GM10847 (cell line): ENCODE data around the gene ALG3.

ENCODE experiments used
- POLR2A ChIP-seq: IDR thresholded peaks from 2 replicates; pipeline ENCODE4 v1.6.1; 2011; ENCODE audit not compliant: insufficient read length; ENCODE audit errors: extremely low read depth

ALG3 gene

DNA sequence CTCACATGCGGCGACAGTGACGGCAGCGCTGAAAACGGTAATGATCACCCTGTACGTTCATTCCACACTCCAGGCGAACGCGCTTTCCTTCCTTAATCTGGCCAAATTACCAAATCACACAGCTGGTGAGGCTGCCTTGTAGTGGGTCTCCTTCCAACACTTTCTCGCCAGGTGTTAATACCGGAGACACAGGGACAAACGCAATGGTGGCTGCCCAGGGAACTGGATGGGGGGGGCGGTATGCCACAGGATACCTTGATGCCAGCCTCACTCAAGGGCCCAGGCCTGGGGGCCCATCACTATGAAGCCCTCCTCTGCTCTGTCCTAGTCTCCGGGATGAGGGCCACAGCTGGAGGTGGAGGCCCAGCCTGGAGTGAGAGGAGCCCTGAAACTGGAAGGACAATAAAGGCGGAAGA, 14.0 kb upstream of the ALG3 start:
- no peak for TF ChIP-seq POLR2A

DNA sequence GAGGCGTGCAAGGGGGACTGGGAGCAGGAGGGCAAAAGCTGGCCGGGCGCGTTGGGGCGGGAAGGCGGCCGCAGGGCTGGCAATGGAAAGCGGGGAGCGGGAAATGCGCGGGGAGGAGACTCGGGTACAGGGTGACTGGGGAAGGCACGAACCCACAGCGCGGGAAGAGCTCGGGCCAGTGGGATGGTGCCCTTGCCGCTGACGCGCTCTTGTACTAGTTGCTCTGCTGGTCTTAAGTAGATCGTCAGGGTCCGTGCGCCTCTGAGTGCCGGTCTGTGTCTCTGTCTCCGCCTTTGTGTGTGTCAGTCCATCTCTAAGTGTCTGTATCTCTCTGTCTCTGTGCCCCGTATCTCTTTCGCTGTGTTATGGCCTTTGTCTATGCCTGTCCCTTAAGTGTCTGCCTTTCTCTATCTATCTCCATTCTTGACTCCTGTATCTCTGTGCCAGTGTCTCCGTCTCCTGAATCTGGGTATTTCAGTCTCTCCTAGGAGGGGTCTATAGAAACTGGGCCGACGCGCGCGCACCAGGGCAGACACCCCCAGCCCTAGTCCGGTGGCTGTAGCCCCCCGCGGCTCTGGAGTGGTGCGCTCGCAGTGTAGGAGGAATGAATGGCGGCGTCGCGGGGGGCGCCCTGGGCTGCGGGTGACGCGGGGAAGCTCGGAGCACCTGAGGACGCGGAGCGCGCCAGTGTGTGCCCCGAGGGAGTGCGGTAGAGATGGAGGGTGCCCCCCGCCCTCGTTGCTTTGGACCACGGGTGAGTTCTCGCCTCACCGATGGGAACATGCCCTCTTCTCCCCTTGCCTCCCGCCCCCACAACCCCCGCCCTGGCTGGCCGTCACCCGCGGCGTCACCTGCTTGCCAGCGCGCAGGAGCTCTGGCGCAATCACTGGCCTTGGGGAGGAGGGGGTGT, 13.3 kb upstream of the ALG3 start:
- TF ChIP-seq POLR2A: no peak

DNA sequence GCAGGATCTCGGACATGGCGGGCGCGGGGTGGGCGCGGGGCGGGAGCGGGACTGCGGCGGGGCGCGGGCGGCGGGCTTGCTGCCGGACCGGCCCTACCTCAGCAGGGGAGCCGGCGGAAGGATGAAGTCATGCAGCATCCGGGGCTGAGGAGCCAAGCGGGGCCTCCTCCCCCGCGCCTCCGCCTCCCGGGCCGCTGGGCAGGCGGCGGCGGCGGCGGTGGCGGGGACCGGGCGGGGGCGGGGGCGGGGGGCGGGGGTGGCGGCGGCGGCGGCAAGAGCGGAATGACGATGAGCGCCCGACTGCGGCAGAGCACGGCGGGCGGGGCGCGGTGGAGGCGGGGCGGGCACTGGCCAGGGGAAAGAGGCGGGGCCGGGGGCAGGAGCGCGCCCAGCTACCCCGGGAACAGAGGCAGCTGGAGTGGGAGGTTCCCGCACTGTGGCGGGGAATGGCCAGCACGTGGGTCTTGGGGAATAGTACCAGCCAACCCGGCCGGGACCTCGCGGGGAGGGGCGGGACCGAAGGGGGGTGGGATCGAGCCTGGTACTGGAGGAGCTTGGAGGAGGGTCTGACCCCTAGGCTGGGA, 12.6 kb upstream of the ALG3 start, which contains the start of gene CAMK2N2:
Gene CAMK2N2 (minus strand): TSS at position 284 of the 584 bp plus-strand sequence. CDS start 268 bp downstream, at position 16.
- TF ChIP-seq POLR2A: no peak

DNA sequence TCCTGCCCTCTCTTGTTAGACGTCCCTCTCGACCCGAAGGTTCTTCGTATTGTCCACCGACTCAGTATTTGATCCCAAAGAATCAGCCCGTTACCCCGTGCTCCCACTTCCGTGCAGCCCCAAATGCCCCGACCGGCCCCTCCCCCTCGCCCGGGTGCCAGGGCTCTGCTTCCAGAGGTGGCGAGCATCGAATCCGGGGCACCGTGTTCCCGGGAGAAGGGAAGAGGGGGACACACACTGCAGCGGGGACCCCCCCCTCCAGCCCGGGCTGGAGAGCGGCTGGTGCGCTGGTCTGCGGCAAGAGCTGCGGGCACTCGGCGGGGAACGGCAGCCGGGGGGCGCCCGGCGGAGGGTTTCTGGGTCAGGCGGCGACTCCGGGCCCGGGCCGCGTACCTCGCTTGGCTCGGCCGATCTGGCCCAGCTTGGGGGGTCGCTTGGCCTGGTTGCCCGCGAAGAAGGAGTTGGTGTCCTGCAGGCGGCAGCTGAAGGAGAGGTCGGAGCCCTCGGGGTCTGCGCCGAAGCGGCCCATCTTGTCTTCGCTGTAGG, 12.0 kb upstream of the ALG3 start:
- TF ChIP-seq POLR2A: no peak

DNA sequence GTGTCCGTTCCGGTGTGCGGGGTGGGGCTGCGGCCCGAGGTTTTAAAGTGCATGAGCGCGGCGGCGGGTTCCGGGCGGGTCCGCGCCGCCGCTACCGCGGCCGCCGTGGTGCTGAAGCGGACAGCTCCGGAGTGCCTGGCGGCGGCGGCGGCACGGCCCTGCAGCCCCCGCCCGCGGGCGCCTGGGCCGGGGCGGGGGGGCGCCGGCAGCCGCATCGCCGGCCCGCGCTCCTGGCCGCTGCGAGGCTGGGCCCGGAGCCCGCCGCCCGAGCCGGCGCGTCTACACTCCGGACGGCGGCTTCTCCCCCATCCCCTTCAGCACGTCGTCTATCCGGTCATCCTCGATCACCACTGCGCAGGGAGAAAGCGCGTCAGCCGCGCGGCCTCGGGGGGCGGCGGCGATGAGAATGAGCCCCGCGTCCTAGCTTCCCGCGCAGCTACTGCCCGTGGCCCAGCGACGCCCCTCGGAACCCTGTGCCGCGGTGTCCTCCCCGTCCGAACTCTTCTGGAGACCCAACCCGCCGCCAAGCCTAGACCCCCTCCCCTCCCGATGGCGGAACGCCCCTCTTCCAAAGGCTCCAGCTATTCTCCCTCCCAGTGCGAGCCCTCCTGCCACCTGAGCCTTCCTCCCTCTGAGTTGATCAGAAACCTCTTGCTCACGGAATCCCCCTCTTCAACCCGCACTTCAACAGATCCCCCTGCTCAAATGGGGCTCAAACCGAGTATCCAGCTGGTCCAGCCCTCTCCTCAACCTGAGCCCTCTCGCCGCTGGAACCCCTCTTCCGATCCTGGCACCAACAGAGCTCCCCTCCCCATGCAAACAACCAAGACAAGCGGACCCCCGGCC, 11.3 kb upstream of the ALG3 start:
- no peak for TF ChIP-seq POLR2A

DNA sequence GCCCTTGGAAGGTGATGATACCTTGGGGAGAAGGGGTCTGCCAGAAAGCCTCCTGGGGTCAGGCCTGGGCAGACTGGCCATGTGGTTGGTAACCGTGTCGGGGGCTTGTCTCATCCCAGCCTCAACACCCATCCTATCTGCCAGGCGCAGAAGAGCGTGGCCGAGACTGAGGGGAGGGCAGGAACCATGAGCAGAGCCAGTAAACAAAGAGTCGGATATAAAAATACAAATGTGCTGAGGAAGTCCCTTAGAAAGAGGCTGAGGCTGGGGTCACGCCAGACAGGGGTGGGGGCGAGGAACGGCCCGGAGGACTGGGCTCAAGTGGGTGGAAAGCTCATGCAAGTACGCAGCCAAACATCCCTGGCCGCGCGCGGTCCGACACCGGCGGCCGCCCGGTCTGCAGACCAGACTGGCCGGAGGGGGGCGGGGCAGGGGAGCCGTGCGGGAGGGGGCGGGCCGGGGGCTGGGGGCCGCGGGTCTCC, 10.7 kb upstream of the ALG3 start:
- no peak for TF ChIP-seq POLR2A

DNA sequence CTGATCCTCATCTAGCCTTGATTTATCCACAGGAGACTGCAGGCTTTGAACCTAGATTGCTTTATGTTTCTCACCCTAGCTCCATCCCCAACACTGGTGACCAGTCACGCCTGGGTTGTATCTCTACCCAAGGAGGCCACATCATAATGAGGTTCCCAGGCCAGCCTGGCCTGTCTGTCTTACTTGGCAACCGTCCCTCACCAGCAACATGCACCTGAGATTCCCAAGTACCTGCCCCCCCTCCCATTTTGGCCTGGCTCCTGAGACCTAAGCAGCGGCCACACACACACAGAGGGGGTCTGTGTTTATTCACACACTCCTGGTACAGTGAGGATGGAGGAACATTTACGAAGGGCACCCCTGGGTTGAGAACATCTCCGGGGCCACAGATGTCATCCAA, 10.2 kb upstream of the ALG3 start:
- no peak for TF ChIP-seq POLR2A

DNA sequence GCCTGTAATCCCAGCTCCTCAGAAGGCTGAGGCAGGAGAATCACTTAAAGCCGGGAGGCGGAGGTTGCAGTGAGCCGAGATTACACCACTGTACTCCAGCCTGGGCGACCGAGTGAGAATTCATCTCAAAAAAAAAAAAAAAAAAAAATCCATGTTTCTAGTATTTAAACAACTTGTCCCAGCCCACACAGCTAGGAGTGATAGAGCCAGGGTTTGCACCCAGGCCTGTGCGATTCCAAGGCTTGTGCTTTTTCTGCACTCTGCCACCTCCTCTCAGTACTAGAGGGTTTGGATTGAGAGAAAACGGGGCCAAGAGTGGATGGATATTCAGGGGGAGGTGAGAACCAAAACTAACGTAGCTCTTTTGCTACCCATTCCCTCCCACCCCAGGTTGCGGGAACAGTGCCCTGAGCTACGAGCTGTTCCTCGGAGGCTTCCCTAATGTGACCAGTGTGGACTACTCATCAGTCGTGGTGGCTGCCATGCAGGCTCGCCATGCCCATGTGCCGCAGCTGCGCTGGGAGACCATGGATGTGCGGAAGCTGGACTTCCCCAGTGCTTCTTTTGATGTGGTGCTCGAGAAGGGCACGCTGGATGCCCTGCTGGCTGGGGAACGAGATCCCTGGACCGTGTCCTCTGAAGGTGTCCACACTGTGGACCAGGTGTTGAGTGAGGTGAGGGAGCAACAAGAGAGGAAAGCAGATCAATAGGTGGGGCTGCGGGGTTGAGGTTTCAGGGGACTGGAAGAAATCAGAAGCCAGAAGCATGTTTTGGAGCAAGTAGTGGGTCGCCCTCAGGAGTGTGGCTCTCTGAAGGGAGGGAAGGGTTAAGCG, 8.5 kb upstream of the ALG3 start:
- TF ChIP-seq POLR2A: no peak

DNA sequence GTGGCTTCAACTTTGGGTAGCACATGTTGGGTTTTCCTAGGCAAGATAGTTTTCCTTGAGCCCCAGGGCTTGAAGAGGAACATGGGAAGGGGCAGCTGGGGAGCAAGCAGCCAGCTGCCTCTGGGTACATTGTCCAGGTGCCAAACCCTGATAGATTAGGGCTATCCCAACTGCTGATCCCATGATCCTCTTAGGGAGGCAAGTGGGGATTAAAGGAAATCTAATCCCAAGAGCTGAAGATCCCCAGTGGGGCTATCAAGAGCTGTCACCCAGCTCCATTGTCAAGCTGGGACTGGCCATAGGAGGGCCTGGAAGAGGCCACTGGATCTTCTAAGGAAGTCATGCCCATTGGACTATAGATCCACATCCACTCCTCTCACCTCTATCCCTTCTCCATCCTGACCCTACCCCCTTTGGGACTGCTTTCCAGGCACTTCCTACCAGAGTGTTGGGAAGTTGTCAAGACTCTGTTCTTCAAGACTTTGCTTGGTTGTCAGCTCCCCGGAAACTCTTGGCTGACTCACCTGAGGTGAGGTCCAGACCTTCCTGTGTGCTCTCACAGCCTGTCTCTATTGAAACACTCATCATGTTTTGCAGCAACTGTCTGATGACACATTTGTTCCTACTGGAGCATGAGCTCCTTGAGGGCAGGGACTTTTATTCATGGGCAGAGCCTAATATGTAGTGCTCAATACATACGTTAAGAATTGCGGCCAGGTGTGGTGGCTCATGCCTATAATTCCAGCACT, 6.7 kb upstream of the ALG3 start:
- TF ChIP-seq POLR2A: no peak

DNA sequence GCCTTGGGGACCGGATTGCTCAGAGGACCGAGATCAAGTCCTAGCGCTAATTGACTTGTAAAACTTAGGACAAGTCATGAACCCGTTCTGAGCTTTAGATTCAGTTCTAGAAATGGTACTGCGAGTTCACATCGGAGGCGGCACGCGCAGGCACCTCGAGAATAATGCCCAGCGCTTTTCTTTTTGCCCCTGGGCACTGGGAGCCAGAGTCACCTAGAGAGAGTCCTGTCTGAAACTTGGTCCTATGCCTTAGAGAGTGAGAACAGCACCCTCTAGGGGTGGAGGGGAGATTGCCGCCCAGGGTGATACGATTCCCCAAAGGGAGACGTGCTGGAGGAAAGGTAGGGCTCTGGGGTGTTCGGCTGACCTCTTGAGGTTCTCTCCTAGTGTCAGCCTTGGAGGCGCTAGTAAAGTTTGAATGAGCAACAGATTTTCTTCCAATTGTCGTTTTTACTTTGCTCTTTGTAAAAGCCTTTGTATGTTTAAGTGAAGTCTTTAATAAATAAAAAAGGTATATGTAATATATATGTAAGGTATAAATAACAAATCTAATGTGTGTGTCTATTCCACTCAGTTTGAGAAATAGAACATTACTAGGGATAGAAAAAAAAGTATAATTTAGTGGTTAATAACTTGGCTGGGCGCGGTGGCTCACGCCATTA, 1.5 kb upstream of the ALG3 start:
- no peak for TF ChIP-seq POLR2A

DNA sequence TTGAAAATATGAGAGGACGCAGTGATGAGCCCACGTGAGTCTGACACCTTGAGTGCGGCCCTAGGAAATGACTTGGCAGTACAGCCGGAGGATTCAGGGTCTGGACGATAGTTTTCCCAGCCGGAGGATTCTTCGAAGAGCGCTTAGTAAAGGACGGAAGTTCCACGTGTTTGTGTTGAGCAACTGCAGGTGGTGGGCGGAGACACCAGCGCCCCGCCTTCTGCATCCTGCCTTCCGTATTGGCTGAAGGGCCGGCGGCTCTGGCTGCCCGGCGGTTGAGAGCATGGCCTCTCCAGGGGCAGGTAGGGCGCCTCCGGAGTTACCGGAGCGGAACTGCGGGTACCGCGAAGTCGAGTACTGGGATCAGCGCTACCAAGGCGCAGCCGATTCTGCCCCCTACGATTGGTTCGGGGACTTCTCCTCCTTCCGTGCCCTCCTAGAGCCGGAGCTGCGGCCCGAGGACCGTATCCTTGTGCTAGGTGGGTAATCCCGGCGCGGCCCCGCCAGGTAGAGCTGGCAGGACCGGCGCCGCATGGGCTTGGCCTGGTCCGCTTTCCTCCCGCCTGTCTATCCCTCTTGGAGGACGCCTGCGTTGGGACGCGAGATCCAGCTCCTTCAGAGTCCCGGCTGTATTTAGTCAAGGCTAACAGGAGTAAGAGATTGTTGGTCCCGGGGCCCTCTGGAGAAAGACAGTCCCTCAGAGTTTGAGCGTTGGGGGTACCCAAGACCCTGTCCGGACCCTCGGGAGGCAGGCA, 827 bp upstream of the ALG3 start, which contains the start of gene EEF1AKMT4:
Gene EEF1AKMT4 (plus strand): TSS at position 261 of the 755 bp plus-strand sequence. CDS start 23 bp downstream, at position 284.
- peak; percentile 44 for TF ChIP-seq POLR2A

DNA sequence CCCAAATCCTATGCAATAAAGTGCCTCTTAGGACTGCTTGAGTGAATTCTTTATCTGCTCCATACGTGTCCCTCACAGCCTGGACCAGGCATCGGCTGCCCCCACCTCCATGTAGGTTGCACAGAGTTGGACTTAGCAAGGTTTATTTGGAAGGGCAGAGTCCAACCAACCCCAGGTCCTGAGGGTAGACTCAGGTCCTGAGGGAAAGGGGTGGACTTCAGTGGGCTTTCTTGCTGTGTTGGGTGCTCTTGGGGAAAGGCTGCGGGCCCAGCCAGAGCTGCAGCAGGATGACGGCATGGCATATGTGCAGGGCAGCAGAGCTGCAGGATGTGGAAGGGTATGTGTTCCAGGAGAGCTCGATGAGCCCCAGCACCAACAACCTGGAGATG, 6.5 kb downstream of the ALG3 start:
- TF ChIP-seq POLR2A: no peak
